Activated T-cell treated with anti-CD3 and anti-CD28 coated beads, Interleukin-2, amount 50 U/mL, for 24 hours (primary cell): ENCODE measurements around the gene CDKL2.
"Not testable (repeated sequence)": the region's sequence is repeated elsewhere in the genome, so short reads cannot be mapped to it uniquely, and the experiment has no call there.

ENCODE experiments used
- DNase-seq: peaks from one replicate; pipeline ENCODE4 v3.0.0-alpha.2; 2020
- H3K27ac Mint-ChIP-seq: 2 replicates; pipeline ENCODE4 v1.8.0; 2020; ENCODE audit warnings: mild to moderate bottlenecking, mixed read lengths
- H3K27me3 Mint-ChIP-seq: 2 replicates; pipeline ENCODE4 v1.8.0; 2020; ENCODE audit warnings: mixed read lengths
- H3K36me3 Mint-ChIP-seq: 2 replicates; pipeline ENCODE4 v1.8.0; 2020; ENCODE audit warnings: low read depth, mixed read lengths
- H3K4me1 Mint-ChIP-seq: 2 replicates; pipeline ENCODE4 v1.8.0; 2020; ENCODE audit warnings: low read depth, mixed read lengths
- H3K4me3 Mint-ChIP-seq: 2 replicates; pipeline ENCODE4 v1.8.0; 2020; ENCODE audit warnings: mild to moderate bottlenecking, moderate library complexity, mixed read lengths
- H3K9me3 Mint-ChIP-seq: 2 replicates; pipeline ENCODE4 v1.8.0; 2020; ENCODE audit warnings: mixed read lengths

CDKL2 gene

GRCh38 chr4:75552452-75552851 lies 77.9 kb downstream of the CDKL2 start:
- Mint-ChIP-seq H3K36me3 (no peaks in the 10 kb centered on the region), H3K27ac (no peak overlapping the region), H3K4me3 (no peak overlapping the region), H3K27me3 (peaks cover 11% of the 10 kb centered on the region), H3K9me3 (no peaks in the 10 kb centered on the region), H3K4me1 (peaks cover 12% of the 10 kb centered on the region)
- DNase-seq = no peak

- no peaks in the 10 kb centered on the region for H3K27me3 Mint-ChIP-seq
- H3K36me3 Mint-ChIP-seq = peaks cover 9% of the 10 kb centered on the region
- no peaks in the 10 kb centered on the region for H3K9me3 Mint-ChIP-seq
Observed at GRCh38 chr4:75549019-75549418, 81.3 kb downstream of the CDKL2 start.

GRCh38 chr4:75547647-75548387 lies 82.5 kb downstream of the CDKL2 start:
- H3K9me3 Mint-ChIP-seq = no peaks in the 10 kb centered on the region
- no peaks in the 10 kb centered on the region for H3K27me3 Mint-ChIP-seq
- no peak for DNase-seq
- no peak overlapping the region for H3K27ac Mint-ChIP-seq
- H3K36me3 Mint-ChIP-seq = peaks cover 14% of the 10 kb centered on the region
- no peak overlapping the region for H3K4me3 Mint-ChIP-seq
- peaks cover 2% of the 10 kb centered on the region for H3K4me1 Mint-ChIP-seq

More at GRCh38 chr4:75549019-75549418, 81.3 kb downstream of the CDKL2 start:
- Mint-ChIP-seq H3K4me1 (no peaks in the 10 kb centered on the region), H3K27ac (no peak overlapping the region), H3K4me3 (no peak overlapping the region)
- no peak for DNase-seq

- Mint-ChIP-seq H3K36me3 (peaks cover 28% of the 10 kb centered on the region), H3K27ac (peak overlapping the region; percentile 24), H3K9me3 (no peaks in the 10 kb centered on the region), H3K4me1 (peaks cover 5% of the 10 kb centered on the region), H3K4me3 (no peak overlapping the region), H3K27me3 (no peaks in the 10 kb centered on the region)
- no peak for DNase-seq
Observed at GRCh38 chr4:75545526-75545925, 84.8 kb downstream of the CDKL2 start.

GRCh38 chr4:75544870-75545269 lies 85.5 kb downstream of the CDKL2 start:
- Mint-ChIP-seq H3K27me3 (no peaks in the 10 kb centered on the region), H3K9me3 (no peaks in the 10 kb centered on the region), H3K27ac (no peak overlapping the region), H3K4me3 (no peak overlapping the region), H3K36me3 (peaks cover 35% of the 10 kb centered on the region), H3K4me1 (peaks cover 5% of the 10 kb centered on the region)
- DNase-seq = no peak

- not testable (repeated sequence) for H3K27me3 Mint-ChIP-seq
Observed at GRCh38 chr4:75544220-75544619, 86.1 kb downstream of the CDKL2 start.

GRCh38 chr4:75542824-75543223 lies 87.5 kb downstream of the CDKL2 start:
- Mint-ChIP-seq H3K27me3 (no peaks in the 10 kb centered on the region), H3K4me1 (peaks cover 5% of the 10 kb centered on the region), H3K36me3 (peaks cover 44% of the 10 kb centered on the region), H3K4me3 (no peak overlapping the region), H3K27ac (no peak overlapping the region), H3K9me3 (no peaks in the 10 kb centered on the region)
- DNase-seq = no peak

More at GRCh38 chr4:75544220-75544619, 86.1 kb downstream of the CDKL2 start:
- H3K36me3 Mint-ChIP-seq = peaks cover 39% of the 10 kb centered on the region
- not testable (repeated sequence) for H3K27ac Mint-ChIP-seq, H3K4me3 Mint-ChIP-seq, H3K9me3 Mint-ChIP-seq, DNase-seq, H3K4me1 Mint-ChIP-seq

GRCh38 chr4:75537308-75537707 lies 93.0 kb downstream of the CDKL2 start:
- H3K27ac Mint-ChIP-seq, H3K4me1 Mint-ChIP-seq, DNase-seq, H3K9me3 Mint-ChIP-seq, H3K4me3 Mint-ChIP-seq, H3K27me3 Mint-ChIP-seq: not testable (repeated sequence)
- H3K36me3 Mint-ChIP-seq = peaks cover 53% of the 10 kb centered on the region

GRCh38 chr4:75533926-75534325 lies 96.4 kb downstream of the CDKL2 start:
- Mint-ChIP-seq H3K9me3 (peaks cover 15% of the 10 kb centered on the region), H3K36me3 (peaks cover 63% of the 10 kb centered on the region)
- not testable (repeated sequence) for DNase-seq, H3K4me3 Mint-ChIP-seq, H3K27me3 Mint-ChIP-seq, H3K4me1 Mint-ChIP-seq, H3K27ac Mint-ChIP-seq

- DNase-seq, H3K27me3 Mint-ChIP-seq, H3K4me3 Mint-ChIP-seq, H3K27ac Mint-ChIP-seq, H3K4me1 Mint-ChIP-seq: not testable (repeated sequence)
- H3K9me3 Mint-ChIP-seq = peaks cover 15% of the 10 kb centered on the region
- peaks cover 63% of the 10 kb centered on the region for H3K36me3 Mint-ChIP-seq
Observed at GRCh38 chr4:75533339-75533887, 96.9 kb downstream of the CDKL2 start.

GRCh38 chr4:75531536-75532143 lies 98.7 kb downstream of the CDKL2 start:
- H3K27ac Mint-ChIP-seq, H3K4me1 Mint-ChIP-seq, H3K27me3 Mint-ChIP-seq, DNase-seq, H3K4me3 Mint-ChIP-seq: not testable (repeated sequence)
- Mint-ChIP-seq H3K9me3 (peaks cover 15% of the 10 kb centered on the region), H3K36me3 (peaks cover 79% of the 10 kb centered on the region)

GRCh38 chr4:75530556-75531322 lies 99.6 kb downstream of the CDKL2 start:
- peaks cover 15% of the 10 kb centered on the region for H3K9me3 Mint-ChIP-seq
- peaks cover 87% of the 10 kb centered on the region for H3K36me3 Mint-ChIP-seq
- H3K27ac Mint-ChIP-seq = no peak overlapping the region
- no peaks in the 10 kb centered on the region for H3K27me3 Mint-ChIP-seq
- DNase-seq = no peak
- no peak overlapping the region for H3K4me3 Mint-ChIP-seq
- H3K4me1 Mint-ChIP-seq = peaks cover 3% of the 10 kb centered on the region
